Pancreas (tissue), 10 donors: ENCODE results near the gene JCHAIN. TPM values are rescaled to one million over a fixed set of nuclear protein-coding genes. Genes with fewer than 3 reads are reported as not detected.

ENCODE experiments used
- ATAC-seq, 4 donors: fragments of 200-7000 bp; cut with Tn5 transposase; one replicate each; pipeline versions ENCODE4 v1.8.0 to v1.9.1; 2020; ENCODE audit warnings: mild to moderate bottlenecking in 4 of 4, moderate library complexity in 4 of 4
- DNase-seq, 6 donors: peaks; one replicate each; pipeline ENCODE4 v3.0.0-alpha.2; 2020
- FAIRE-seq: peaks from 2 replicates; lab custom pipeline; 2012; peaks lifted over from hg19 to GRCh38; lab: Jason Lieb, UNC
- H3K27ac ChIP-seq, 4 donors: fragments of 200-600 bp; sonication (generic); 1 replicate in 3 of 4; 2 replicates in 1 of 4; pipeline versions ENCODE4 v1.5.0 to v1.8.0; 2020
- H3K27me3 ChIP-seq, 4 donors: fragments of 200-600 bp; one replicate each; pipeline ENCODE4 v1.8.0; 2021
- H3K36me3 ChIP-seq, 3 donors: fragments of 200-600 bp; sonication (generic) in 1 of 3; one replicate each; pipeline versions ENCODE4 v1.5.0 to v1.8.0; 2020 to 2021
- H3K4me1 ChIP-seq, 3 donors: fragments of 200-600 bp; one replicate each; pipeline ENCODE4 v1.8.0; 2021
- H3K4me3 ChIP-seq, 4 donors: fragments of 200-600 bp; sonication (generic) in 2 of 4; one replicate each; pipeline versions ENCODE4 v1.5.0 to v1.8.0; 2020 to 2021
- H3K9me3 ChIP-seq, 4 donors: fragments of 200-600 bp; one replicate each; pipeline ENCODE4 v1.8.0; 2021
- CTCF ChIP-seq, 4 donors: fragments of 200-600 bp; sonication (generic) in 3 of 4; IDR thresholded peaks; one replicate each; pipeline versions ENCODE4 v1.5.0 to v1.8.0; 2021; ENCODE audit warnings: antibody characterized with exemption in 4 of 4
- WGBS, 2 donors: extraction: QIAGEN DNeasy Blood & Tissue Kit; methylation state at CpG; one replicate each; pipeline ENCODE4 v1.1.7; 2013; 5-methylcytosine and 5-hydroxymethylcytosine counted together
- intact Hi-C, 3 donors: fragments of 100-400 bp; cut with DNase I; formaldehyde crosslinking; loops; one replicate each; pipeline versions ENCODE4 v1.11.1 to v1.14.2; 2022
- polyA plus RNA-seq, 2 donors: library from polyadenylated mRNA; stranded (reverse); fragments of 200-250 nt; gene quantifications; one replicate each; pipeline ENCODE4 v1.2.3, GENCODE V29; 2013
- total RNA-seq, 6 donors: library from RNA; stranded (reverse); fragmentation: NEBNext Ultra II Directional in 4 of 6; extraction: Animal tissue kit (Norgen Biotek cat#: 25700) in 4 of 6; gene quantifications; one replicate each; pipeline versions ENCODE4 v1.2.1 to v1.2.4, GENCODE V29; 2021 to 2023
- donor health status: healthy with polysubstance abuse.
- donor health status: DM: no; HTN: no; CAD: no; lungs with moderate emphysema.
- donor health status: DM: no; HTN: no; CAD: no.
- donor health status: control.
- donor health status: control.
- donor health status: Bipolar disorder and iron deficiency.
- donor health status: DM: yes; HTN: yes; CAD: no.
- donor health status: DM: no; HTN: no; CAD: no.
- donor health status: DM: no; HTN: no; CAD: no.
- donor health status: DM: yes; HTN: yes; CAD: no.

Gene JCHAIN
- total and polyA plus RNA-seq, 8 donors = 0.38 to 122 (median 2.2) TPM

GRCh38 chr4:70706516-70706915 is 40.2 kb upstream of the JCHAIN start:
- FAIRE-seq (no peak), DNase-seq (no peak), ATAC-seq (no peak)
- Histone ChIP-seq H3K4me3 (peak overlapping the region; percentile 60 to 95 (median 89)), H3K4me1 (peaks cover 12 to 34% (median 23%) of the 10 kb centered on the region in 3 donors), H3K27me3 (no peaks in the 10 kb centered on the region), H3K9me3 (no peaks in the 10 kb centered on the region), H3K27ac (peak overlapping the region in 3 of 4 donors; percentile 93 to 98 (median 96)), H3K36me3 (no peaks in the 10 kb centered on the region)
- no peak for TF ChIP-seq CTCF (IDR thresholded peaks at IDR 0.05)
- WGBS, 2 donors = 53 to 67% methylated on average over 1 of the region's 1 CpG
- intact Hi-C loops = no loop called here

- intact Hi-C loops = no loop called here
- FAIRE-seq (no peak), DNase-seq (no peak), ATAC-seq (no peak)
- Histone ChIP-seq H3K9me3 (no peaks in the 10 kb centered on the region), H3K36me3 (no peaks in the 10 kb centered on the region), H3K4me3 (peak overlapping the region; percentile 60 to 95 (median 89)), H3K4me1 (peaks cover 12 to 34% (median 19%) of the 10 kb centered on the region in 3 donors), H3K27me3 (no peaks in the 10 kb centered on the region), H3K27ac (peak overlapping the region; percentile 78 to 98 (median 94))
- whole genome bisulfite sequencing, 2 donors = 1 to 3% methylated on average over 7 of the region's 7 CpGs
- no peak for TF ChIP-seq CTCF (IDR thresholded peaks at IDR 0.05)
Observed at GRCh38 chr4:70706044-70706461, 39.7 kb upstream of the JCHAIN start.

- intact Hi-C loops = no loop called here
- peaks cover 12 to 34% (median 19%) of the 10 kb centered on the region in 3 donors for H3K4me1 ChIP-seq
- H3K4me3 ChIP-seq = peak overlapping the region; percentile 60 to 95 (median 89)
- no peak for TF ChIP-seq CTCF (IDR thresholded peaks at IDR 0.05)
- peak overlapping the region; percentile 78 to 98 (median 94) for H3K27ac ChIP-seq
- FAIRE-seq = no peak
- no peaks in the 10 kb centered on the region for H3K27me3 ChIP-seq
- H3K36me3 ChIP-seq = no peaks in the 10 kb centered on the region
- DNase-seq = peak; percentile 63 to 87 (median 75)
- ATAC-seq = peak; percentile 70 to 76 (median 72)
- no peaks in the 10 kb centered on the region for H3K9me3 ChIP-seq
- 1% methylated on average over 36 to 86 of the region's 86 CpGs for WGBS, 2 donors
Observed at GRCh38 chr4:70705183-70706043, 39.1 kb upstream of the JCHAIN start.

GRCh38 chr4:70704931-70705182 is 38.5 kb upstream of the JCHAIN start:
- DNase-seq = no peak
- Histone ChIP-seq H3K4me3 (peak overlapping the region; percentile 60 to 95 (median 89)), H3K27me3 (no peaks in the 10 kb centered on the region), H3K9me3 (no peaks in the 10 kb centered on the region), H3K27ac (peak overlapping the region; percentile 78 to 98 (median 94)), H3K4me1 (peaks cover 12 to 31% (median 16%) of the 10 kb centered on the region in 3 donors), H3K36me3 (no peaks in the 10 kb centered on the region)
- no peak for FAIRE-seq
- TF ChIP-seq CTCF (IDR thresholded peaks at IDR 0.05) = no peak
- intact Hi-C loops = no loop called here
- peak; percentile 7 to 56 (median 29) for ATAC-seq
- 1% methylated on average over 39 of the region's 39 CpGs; no CpG with 5 or more reads in 1 of the 2 donors for WGBS, 2 donors
